OCI-LY1 (cell line): ENCODE data around the gene ZMYND19.

Experiments
- H2AFZ ChIP-seq: fragments of 200-600 bp; sonication (generic), shearing (Covaris generic); 2 replicates; pipeline ENCODE4 v1.6.0; 2014; ENCODE audit warnings: antibody characterized with exemption, mild to moderate bottlenecking, low read length
- H3F3A ChIP-seq: fragments of 200-600 bp; sonication (generic), shearing (Covaris generic); 2 replicates; pipeline ENCODE4 v1.6.0; 2014; ENCODE audit warnings: mild to moderate bottlenecking, antibody characterized with exemption, low read length, moderate library complexity; ENCODE audit not compliant: insufficient read depth
- H3K27ac ChIP-seq: fragments of 200-600 bp; sonication (generic); 2 replicates; pipeline ENCODE4 v1.5.1; 2014; ENCODE audit warnings: low read length, mixed run types, mild to moderate bottlenecking, low read depth; ENCODE audit not compliant: poor library complexity, severe bottlenecking
- H3K27me3 ChIP-seq: fragments of 200-600 bp; sonication (generic); 2 replicates; pipeline ENCODE4 v1.6.0; 2014; ENCODE audit warnings: antibody characterized with exemption, mild to moderate bottlenecking, low read length, moderate library complexity; ENCODE audit not compliant: insufficient read depth
- H3K36me3 ChIP-seq: fragments of 200-600 bp; sonication (generic); 2 replicates; pipeline ENCODE4 v1.6.1; 2014; ENCODE audit warnings: mild to moderate bottlenecking, antibody characterized with exemption, low read length, moderate library complexity, mixed read lengths; ENCODE audit not compliant: insufficient read depth
- H3K4me1 ChIP-seq: fragments of 200-600 bp; sonication (generic); 2 replicates; pipeline ENCODE4 v1.5.1; 2014; ENCODE audit warnings: mild to moderate bottlenecking, low read length, moderate library complexity; ENCODE audit not compliant: insufficient read depth, severe bottlenecking
- H3K4me2 ChIP-seq: fragments of 200-600 bp; sonication (generic), shearing (Covaris generic); 2 replicates; pipeline ENCODE4 v1.6.1; 2014; ENCODE audit warnings: low read length
- H3K4me3 ChIP-seq: fragments of 200-600 bp; sonication (generic); 2 replicates; pipeline ENCODE4 v1.5.1; 2014; ENCODE audit warnings: low read length, low read depth, mild to moderate bottlenecking, mixed read lengths; ENCODE audit not compliant: poor library complexity, severe bottlenecking
- H3K79me2 ChIP-seq: fragments of 200-600 bp; shearing (Covaris generic); 2 replicates; pipeline ENCODE4 v1.6.1; 2016; ENCODE audit warnings: mixed run types, low read length, mixed read lengths; ENCODE audit not compliant: insufficient read depth
- H3K9ac ChIP-seq: fragments of 200-600 bp; sonication (generic), shearing (Covaris generic); 2 replicates; pipeline ENCODE4 v1.6.1; 2014; ENCODE audit warnings: mild to moderate bottlenecking, low read length, mixed read lengths
- H3K9me2 ChIP-seq: fragments of 200-600 bp; sonication (generic), shearing (Covaris generic); 2 replicates; pipeline ENCODE4 v1.6.1; 2014; ENCODE audit warnings: low read depth, mild to moderate bottlenecking, low read length, mixed read lengths
- H3K9me3 ChIP-seq: fragments of 200-600 bp; shearing (Covaris generic); 2 replicates; pipeline ENCODE4 v1.6.1; 2014; ENCODE audit warnings: low read length, mixed read lengths
- H4K20me1 ChIP-seq: fragments of 200-600 bp; sonication (generic), shearing (Covaris generic); 2 replicates; pipeline ENCODE4 v1.6.0; 2016; ENCODE audit warnings: mild to moderate bottlenecking, low read length; ENCODE audit not compliant: insufficient read depth
- CTCF ChIP-seq: fragments of 200-600 bp; sonication (generic), shearing (Covaris generic); IDR thresholded peaks from 2 replicates; pipeline ENCODE4 v1.5.1; 2017; ENCODE audit warnings: mild to moderate bottlenecking, antibody characterized with exemption, low read length, moderate library complexity, mixed read lengths
- EZH2 ChIP-seq: fragments of 200-600 bp; sonication (generic), shearing (Covaris generic); IDR thresholded peaks from 2 replicates; pipeline ENCODE4 v1.8.0; 2017; ENCODE audit warnings: borderline replicate concordance, mixed run types, mild to moderate bottlenecking, antibody characterized with exemption, low read length, moderate library complexity, mixed read lengths

Gene ZMYND19

DNA sequence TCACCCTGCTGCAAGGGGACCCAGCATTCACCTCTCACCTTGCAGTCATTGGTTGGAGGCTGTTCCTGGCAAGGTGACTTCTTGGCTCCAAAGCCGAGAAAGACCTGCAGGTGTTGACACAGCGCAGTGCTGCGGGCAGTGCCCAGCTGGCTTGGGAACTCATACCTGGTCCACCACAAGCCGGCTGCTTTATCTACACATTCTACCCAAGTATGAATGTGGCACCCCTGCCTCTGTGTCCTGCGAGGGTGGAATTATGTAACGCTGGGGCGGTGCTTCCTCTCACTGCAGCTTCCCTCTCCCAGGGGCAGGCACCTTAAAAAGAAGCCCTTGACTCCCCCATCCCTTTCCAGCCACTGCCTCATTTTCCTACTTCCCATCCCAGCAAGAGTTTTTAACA, 2.5 kb upstream of the ZMYND19 start:
- Histone ChIP-seq H3K4me1 (peaks cover 24% of the 10 kb centered on the region), H3K27ac (no peak overlapping the region), H3K27me3 (no peaks in the 10 kb centered on the region; the same call in 1 of the 2 replicates), H3K4me2 (no peak overlapping the region), H4K20me1 (no peaks in the 10 kb centered on the region), H3K9ac (no peak overlapping the region), H2AFZ (no peak overlapping the region), H3F3A (no peaks in the 10 kb centered on the region), H3K4me3 (no peak overlapping the region), H3K9me2 (no peaks in the 10 kb centered on the region), H3K79me2 (no peaks in the 10 kb centered on the region; the same call in 1 of the 2 replicates), H3K36me3 (peaks cover 14% of the 10 kb centered on the region), H3K9me3 (no peaks in the 10 kb centered on the region)
- TF ChIP-seq EZH2 (no peak), CTCF (no peak)

DNA sequence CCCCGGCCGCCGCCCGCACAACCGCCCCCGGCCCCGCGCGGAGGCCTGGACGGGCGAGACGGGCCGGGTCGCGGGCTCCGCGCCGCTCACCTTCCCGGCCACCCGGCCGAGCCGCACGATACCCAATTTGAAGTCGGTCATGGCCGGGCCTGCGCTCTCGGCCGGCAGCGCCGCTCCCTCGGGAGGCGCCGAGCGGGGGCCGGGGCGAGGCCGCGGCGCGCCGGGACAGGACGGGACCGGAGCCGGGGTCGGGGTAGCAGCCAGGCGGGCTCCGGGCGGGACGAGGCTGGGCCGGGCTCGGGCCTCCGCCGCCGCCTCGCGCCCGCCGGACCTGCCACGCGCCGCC, 216 bp downstream of the ZMYND19 start:
- peak overlapping the region; percentile 85; the same call in 1 of the 2 replicates for H3K9ac ChIP-seq
- H3K9me3 ChIP-seq = no peaks in the 10 kb centered on the region
- H3K4me3 ChIP-seq = peak overlapping the region; percentile 88
- H3K27me3 ChIP-seq = no peaks in the 10 kb centered on the region; the same call in 1 of the 2 replicates
- H3K9me2 ChIP-seq = no peaks in the 10 kb centered on the region
- peaks cover 39% of the 10 kb centered on the region for H3K36me3 ChIP-seq
- no peak overlapping the region for H3K27ac ChIP-seq
- no peaks in the 10 kb centered on the region; the same call in 1 of the 2 replicates for H3K79me2 ChIP-seq
- peaks cover 24% of the 10 kb centered on the region for H3K4me1 ChIP-seq
- no peak overlapping the region for H2AFZ ChIP-seq
- TF ChIP-seq EZH2 (no peak), CTCF (no peak)
- no peaks in the 10 kb centered on the region for H4K20me1 ChIP-seq
- H3F3A ChIP-seq = no peaks in the 10 kb centered on the region
- H3K4me2 ChIP-seq = no peak overlapping the region

GRCh38 chr9:137589441-137590122, 730 bp downstream of the ZMYND19 start:
- H3K27ac ChIP-seq = peak overlapping the region; percentile 41

More at GRCh38 chr9:137589441-137590122, 730 bp downstream of the ZMYND19 start:
- Histone ChIP-seq H3K9me2 (no peaks in the 10 kb centered on the region), H3K4me2 (peak overlapping the region; percentile 94), H3K4me1 (peaks cover 24% of the 10 kb centered on the region), H3K9ac (peak overlapping the region; percentile 85), H3K79me2 (no peaks in the 10 kb centered on the region; the same call in 1 of the 2 replicates), H3F3A (no peaks in the 10 kb centered on the region), H4K20me1 (no peaks in the 10 kb centered on the region), H3K27me3 (no peaks in the 10 kb centered on the region; the same call in 1 of the 2 replicates), H3K9me3 (no peaks in the 10 kb centered on the region), H2AFZ (no peak overlapping the region), H3K4me3 (peak overlapping the region; percentile 88), H3K36me3 (peaks cover 44% of the 10 kb centered on the region)
- TF ChIP-seq EZH2 (no peak), CTCF (no peak)
